SU-DHL-6 (cell line): ENCODE results near the gene MS4A15.

Source experiments
- H2AFZ ChIP-seq: fragments of 200-600 bp; sonication (generic); 2 replicates; pipeline ENCODE4 v1.6.1; 2014; ENCODE audit warnings: low read depth, mild to moderate bottlenecking, moderate library complexity, mixed read lengths, antibody characterized with exemption, low read length; ENCODE audit not compliant: severe bottlenecking
- H3F3A ChIP-seq: fragments of 200-600 bp; shearing (Covaris generic); 2 replicates; pipeline ENCODE4 v1.6.0; 2016; ENCODE audit warnings: antibody characterized with exemption, mild to moderate bottlenecking; ENCODE audit not compliant: insufficient read depth
- H3K27ac ChIP-seq: fragments of 200-600 bp; sonication (generic); 2 replicates; pipeline ENCODE4 v1.5.1; 2016; ENCODE audit warnings: low read depth, mild to moderate bottlenecking, low read length, moderate library complexity, mixed read lengths
- H3K27me3 ChIP-seq: fragments of 200-600 bp; sonication (generic), shearing (Covaris generic); 2 replicates; pipeline ENCODE4 v1.6.0; 2014; ENCODE audit warnings: mild to moderate bottlenecking, low read length
- H3K36me3 ChIP-seq: fragments of 200-600 bp; sonication (generic); 2 replicates; pipeline ENCODE4 v1.6.1; 2014; ENCODE audit warnings: mild to moderate bottlenecking, low read length, mixed read lengths
- H3K4me2 ChIP-seq: fragments of 300-600, 200-600 bp; shearing (Covaris generic), sonication (generic); 2 replicates; pipeline ENCODE4 v1.6.0; 2014; ENCODE audit warnings: low read length, low read depth, mild to moderate bottlenecking; ENCODE audit not compliant: poor library complexity, severe bottlenecking
- H3K4me3 ChIP-seq: fragments of 200-600 bp; sonication (generic); 2 replicates; pipeline ENCODE4 v1.5.1; 2014; ENCODE audit warnings: antibody characterized with exemption, low read length, mild to moderate bottlenecking, mixed read lengths; ENCODE audit not compliant: insufficient read depth, poor library complexity, severe bottlenecking
- H3K79me2 ChIP-seq: fragments of 200-600 bp; sonication (generic); 2 replicates; pipeline ENCODE4 v1.6.1; 2014; ENCODE audit warnings: mild to moderate bottlenecking, low read length, moderate library complexity; ENCODE audit not compliant: insufficient read depth
- H3K9ac ChIP-seq: fragments of 200-600 bp; sonication (generic); 2 replicates; pipeline ENCODE4 v1.7.0; 2014; ENCODE audit warnings: mild to moderate bottlenecking, low read length
- H3K9me2 ChIP-seq: fragments of 200-600 bp; sonication (generic); replicated peaks from 2 replicates; pipeline ENCODE4 v1.6.1; 2014; ENCODE audit warnings: low read length; ENCODE audit not compliant: insufficient read depth
- H3K9me3 ChIP-seq: fragments of 200-600 bp; sonication (generic); 2 replicates; pipeline ENCODE4 v1.6.1; 2014; ENCODE audit warnings: low read length, mixed read lengths; ENCODE audit not compliant: insufficient read depth
- H4K20me1 ChIP-seq: fragments of 200-600 bp; sonication (generic); 2 replicates; pipeline ENCODE4 v1.6.1; 2014; ENCODE audit warnings: low read depth, mild to moderate bottlenecking, antibody characterized with exemption, low read length, moderate library complexity, mixed read lengths
- EZH2phosphoT487 ChIP-seq: fragments of 200-600 bp; sonication (generic), shearing (Covaris generic); conservative IDR thresholded peaks from 2 replicates; pipeline ENCODE4 v1.6.1; 2018; ENCODE audit warnings: mild to moderate bottlenecking, antibody characterized with exemption, low read length, moderate library complexity, mixed read lengths
- TF ChIP-seq, protein P1 (sequence below): fragments of 200-600 bp; sonication (generic); IDR thresholded peaks from one replicate; pipeline ENCODE4 v1.5.1; 2017; ENCODE audit warnings: antibody characterized with exemption, mild to moderate bottlenecking, low read length, moderate library complexity; ENCODE audit not compliant: insufficient read depth, poor library complexity, severe bottlenecking

Gene MS4A15

DNA sequence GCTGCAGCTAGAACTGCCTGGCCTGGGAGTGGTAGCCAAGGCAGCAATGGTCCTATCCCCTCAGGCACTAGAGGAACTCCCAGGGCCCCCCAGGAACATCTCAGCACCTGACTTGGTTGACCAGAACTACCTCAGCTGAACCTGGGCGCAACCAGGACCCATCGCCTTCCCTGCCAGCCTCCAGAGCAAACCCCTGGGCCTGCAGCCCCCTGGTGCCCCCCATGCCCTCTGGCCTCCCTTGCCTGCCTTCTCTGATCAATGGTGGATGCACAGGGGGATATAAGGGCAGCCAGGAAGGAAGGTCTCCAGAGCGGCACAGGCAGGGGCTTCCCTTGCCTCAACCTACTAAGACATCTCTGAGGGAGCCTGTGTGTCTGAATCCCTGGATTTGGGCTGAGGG is 42.0 kb downstream of the MS4A15 start:
- TF ChIP-seq, protein P1, sequence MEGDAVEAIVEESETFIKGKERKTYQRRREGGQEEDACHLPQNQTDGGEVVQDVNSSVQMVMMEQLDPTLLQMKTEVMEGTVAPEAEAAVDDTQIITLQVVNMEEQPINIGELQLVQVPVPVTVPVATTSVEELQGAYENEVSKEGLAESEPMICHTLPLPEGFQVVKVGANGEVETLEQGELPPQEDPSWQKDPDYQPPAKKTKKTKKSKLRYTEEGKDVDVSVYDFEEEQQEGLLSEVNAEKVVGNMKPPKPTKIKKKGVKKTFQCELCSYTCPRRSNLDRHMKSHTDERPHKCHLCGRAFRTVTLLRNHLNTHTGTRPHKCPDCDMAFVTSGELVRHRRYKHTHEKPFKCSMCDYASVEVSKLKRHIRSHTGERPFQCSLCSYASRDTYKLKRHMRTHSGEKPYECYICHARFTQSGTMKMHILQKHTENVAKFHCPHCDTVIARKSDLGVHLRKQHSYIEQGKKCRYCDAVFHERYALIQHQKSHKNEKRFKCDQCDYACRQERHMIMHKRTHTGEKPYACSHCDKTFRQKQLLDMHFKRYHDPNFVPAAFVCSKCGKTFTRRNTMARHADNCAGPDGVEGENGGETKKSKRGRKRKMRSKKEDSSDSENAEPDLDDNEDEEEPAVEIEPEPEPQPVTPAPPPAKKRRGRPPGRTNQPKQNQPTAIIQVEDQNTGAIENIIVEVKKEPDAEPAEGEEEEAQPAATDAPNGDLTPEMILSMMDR = no peak
- TF ChIP-seq EZH2phosphoT487 = no peak
- Histone ChIP-seq H4K20me1 (no peaks in the 10 kb centered on the region), H3K27ac (no peak overlapping the region), H3K79me2 (no peaks in the 10 kb centered on the region), H3K4me2 (no peak overlapping the region), H2AFZ (no peak overlapping the region), H3K27me3 (no peaks in the 10 kb centered on the region), H3K9ac (no peak overlapping the region), H3K4me3 (no peak overlapping the region), H3K36me3 (no peaks in the 10 kb centered on the region), H3K9me2 (no peaks in the 10 kb centered on the region), H3K9me3 (no peaks in the 10 kb centered on the region), H3F3A (no peaks in the 10 kb centered on the region)

DNA sequence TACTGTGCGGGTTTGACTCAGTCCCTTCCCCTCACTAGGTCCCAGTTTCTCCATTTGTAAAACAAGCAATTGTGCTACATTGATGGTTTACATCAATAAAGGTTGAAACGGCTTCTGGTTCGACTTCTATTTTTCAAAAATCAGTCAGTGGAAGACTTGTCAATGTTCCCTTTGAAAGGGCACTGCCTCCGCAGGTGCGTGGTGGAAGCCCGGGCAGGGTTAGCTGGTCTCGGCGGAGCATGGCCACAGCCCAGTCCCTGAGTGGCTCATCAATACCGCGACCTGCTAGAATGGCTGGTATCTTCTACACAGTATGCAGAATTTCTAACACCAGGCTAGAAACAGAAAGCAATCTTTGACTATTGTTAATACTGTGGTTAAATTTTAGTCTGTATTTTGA is 44.5 kb downstream of the MS4A15 start:
- Histone ChIP-seq H3K4me3 (no peak overlapping the region), H3K36me3 (no peaks in the 10 kb centered on the region), H3K9me2 (no peaks in the 10 kb centered on the region), H3K27me3 (no peaks in the 10 kb centered on the region), H3K9ac (no peak overlapping the region), H3K79me2 (no peaks in the 10 kb centered on the region), H3K9me3 (no peaks in the 10 kb centered on the region), H4K20me1 (no peaks in the 10 kb centered on the region), H3K4me2 (no peak overlapping the region), H3F3A (no peaks in the 10 kb centered on the region), H3K27ac (no peak overlapping the region), H2AFZ (no peak overlapping the region)
- TF ChIP-seq, protein P1 = no peak

DNA sequence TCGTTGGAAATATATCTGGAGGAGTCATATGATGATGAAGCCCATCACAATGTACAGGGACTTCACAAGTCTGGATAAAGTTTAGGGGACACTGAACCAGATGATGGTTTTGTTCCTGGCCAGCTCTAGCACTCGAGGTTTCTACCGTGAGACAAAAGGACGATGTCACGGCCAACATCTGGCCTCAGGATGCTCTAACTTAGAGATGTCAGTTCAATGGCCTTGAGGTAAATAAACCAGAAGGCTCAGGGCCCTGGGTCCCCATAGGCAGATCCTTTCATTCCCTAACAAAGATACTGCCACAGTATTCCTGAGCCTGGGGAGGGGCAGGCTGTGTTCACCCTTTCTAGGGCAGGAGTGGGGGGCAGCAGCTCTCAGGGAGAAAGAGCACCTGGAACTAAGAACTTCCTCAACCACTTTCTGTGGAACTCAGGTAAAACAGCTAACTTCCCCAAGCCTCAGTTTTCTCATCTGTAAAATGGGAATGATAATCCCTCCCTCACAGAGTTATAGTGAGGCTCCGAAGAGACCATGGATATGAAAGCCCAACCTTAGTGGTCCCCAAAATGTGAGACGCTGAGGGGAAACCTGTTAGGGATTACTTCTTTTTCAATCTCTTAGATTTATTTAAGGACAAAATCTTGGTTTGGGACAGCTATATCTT is 46.7 kb downstream of the MS4A15 start:
- Histone ChIP-seq H2AFZ (no peak overlapping the region), H3K36me3 (no peaks in the 10 kb centered on the region), H3K79me2 (no peaks in the 10 kb centered on the region), H3K27me3 (no peaks in the 10 kb centered on the region), H3K9ac (no peak overlapping the region), H3K4me3 (no peak overlapping the region), H3K9me3 (no peaks in the 10 kb centered on the region), H3K9me2 (no peaks in the 10 kb centered on the region), H3K27ac (no peak overlapping the region), H3F3A (no peaks in the 10 kb centered on the region), H4K20me1 (no peaks in the 10 kb centered on the region), H3K4me2 (no peak overlapping the region)
- TF ChIP-seq EZH2phosphoT487 = no peak
- TF ChIP-seq, protein P1 = no peak
